ENCODE results near the gene ZNF263.
A peak's percentile ranks its signal among the peaks of the same experiment; 100 is the strongest.
"Not testable (repeated sequence)": the region's sequence is repeated elsewhere in the genome, so short reads cannot be mapped to it uniquely, and the experiment has no call there.

Gene ZNF263

DNA sequence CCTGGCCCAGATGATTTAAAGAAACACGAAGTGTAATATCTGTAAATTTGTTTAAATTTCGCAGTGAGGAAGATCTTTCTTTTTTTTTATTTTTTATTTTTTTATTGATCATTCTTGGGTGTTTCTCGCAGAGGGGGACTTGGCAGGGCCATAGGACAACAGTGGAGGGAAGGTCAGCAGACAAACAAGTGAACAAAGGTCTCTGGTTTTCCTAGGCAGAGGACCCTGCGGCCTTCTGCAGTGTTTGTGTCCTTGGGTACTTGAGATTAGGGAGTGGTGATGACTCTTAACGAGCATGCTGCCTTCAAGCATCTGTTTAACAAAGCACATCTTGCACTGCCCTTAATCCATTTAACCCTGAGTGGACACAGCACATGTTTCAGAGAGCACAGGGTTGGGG is 12.6 kb upstream of the ZNF263 start:
- not testable (repeated sequence) for DNase-seq

DNA sequence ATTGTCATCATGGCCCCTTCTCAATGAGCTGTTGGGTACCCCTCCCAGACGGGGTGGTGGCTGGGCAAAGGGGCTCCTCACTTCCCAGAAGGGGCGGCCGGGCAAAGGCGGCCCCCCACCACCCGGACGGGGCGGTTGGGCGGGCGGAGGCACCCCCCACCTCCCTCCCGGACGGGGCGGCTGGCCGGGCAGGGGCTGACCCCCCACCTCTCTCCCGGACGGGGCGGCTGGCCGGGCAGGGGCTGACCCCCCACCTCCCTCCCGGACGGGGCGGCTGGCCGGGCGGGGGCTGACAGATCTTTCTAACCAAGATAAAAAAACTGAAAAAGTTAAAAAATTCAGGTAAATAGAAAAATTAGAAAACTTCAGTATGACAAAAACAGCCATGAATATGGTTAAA is 12.0 kb upstream of the ZNF263 start:
- DNase-seq = not testable (repeated sequence)

DNA sequence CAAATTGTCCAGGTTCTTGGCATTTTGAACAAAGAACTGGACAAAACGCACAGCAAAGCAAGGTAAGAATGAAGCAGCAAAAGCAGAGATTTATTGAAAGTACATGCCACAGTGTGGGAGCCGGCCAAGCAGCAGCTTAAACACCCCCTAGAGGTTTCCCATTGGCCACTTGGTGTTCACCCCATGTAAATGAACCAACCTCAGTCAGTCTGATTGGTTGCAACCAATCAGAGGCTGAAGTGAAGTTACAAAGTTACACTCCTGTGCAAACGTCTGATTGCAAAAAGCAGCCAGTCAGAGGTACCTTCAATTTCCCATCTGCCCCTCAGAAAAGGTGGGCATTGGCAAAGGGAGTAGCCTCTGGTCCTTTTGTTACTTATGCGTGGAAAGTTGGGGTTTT is 8.8 kb upstream of the ZNF263 start:
- DNase-seq = no peak

- no peak for DNase-seq
These were observed 8.3 kb upstream of the ZNF263 start for GRCh38 chr16:3274947-3275346.

DNA sequence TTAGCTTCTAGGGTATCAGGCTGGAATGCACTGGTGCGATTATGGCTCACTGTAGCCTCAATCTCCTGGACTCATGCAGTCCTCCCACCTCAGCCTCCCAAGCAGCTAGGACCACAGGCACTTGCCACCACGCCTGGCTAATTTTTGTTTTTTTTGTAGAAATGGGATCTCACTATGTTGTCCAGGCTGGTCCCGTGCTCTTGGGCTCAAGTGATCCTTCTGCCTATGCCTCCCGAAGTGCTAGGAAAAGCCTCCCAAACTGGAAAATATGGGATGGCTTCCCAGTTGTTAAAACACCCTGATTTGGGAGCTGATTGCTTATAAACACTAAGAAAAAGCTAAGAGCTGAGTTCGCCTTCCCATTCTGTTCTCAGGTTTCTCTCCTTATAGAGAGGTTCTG is 6.6 kb upstream of the ZNF263 start:
- no peak for DNase-seq

DNA sequence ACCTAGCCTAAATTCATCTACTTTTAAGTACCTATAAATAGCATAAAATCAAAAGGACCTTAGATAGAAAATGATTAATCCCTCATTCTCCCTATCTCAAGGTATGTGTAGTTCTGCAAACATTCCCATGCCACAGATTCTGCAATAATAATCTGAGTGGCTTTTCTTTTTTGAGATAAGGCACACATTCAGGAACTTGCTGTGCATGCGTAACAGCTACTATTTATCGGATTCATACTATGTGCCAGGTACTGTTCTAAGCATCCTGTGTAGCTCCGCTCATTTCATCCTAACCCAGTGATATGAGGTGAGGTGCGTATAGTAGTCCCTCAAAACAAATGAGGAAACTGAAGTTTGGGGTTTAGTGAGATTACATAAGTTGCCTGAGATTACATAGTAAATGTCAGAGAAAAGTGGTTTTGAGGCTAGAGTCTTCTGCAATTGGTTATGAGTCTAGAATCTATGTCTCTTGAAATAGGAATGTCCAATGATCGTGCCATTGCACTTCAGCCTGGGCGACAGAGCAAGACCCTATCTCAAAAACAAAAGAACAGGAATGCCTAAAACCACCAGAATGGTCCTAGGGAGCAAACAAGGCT is 2.0 kb upstream of the ZNF263 start:
- no peak for DNase-seq

DNA sequence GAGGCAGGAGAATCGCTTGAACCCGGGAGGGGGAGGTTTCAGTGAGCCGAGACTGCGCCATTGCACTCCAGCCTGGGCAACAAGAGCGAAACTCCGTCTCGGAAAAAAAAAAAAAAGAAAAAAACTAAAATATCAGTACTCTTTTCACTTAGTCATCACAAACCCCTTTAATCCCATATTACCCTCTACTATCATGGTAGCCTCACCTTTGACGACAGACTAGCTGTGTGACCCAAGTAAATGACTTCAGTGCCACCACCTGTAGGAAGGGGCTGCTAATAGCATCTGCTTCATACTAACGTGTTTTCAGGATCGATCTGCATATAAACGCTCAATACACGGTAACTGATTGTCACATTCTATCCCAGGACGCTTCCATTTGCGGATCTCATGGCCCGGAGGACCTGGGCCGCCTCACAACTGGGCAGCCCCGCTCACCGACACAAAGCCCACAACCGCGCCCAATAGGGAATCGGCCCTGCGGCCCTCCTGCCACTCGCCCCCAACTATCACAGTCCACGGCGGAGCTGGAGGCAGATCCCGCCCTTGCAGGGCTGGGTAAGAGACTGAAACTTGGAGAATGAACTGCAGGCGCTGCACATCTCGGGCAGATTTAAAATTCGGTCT is 1.1 kb upstream of the ZNF263 start:
- DNase-seq = peak in 1 of 2 experiments; percentile 90

DNA sequence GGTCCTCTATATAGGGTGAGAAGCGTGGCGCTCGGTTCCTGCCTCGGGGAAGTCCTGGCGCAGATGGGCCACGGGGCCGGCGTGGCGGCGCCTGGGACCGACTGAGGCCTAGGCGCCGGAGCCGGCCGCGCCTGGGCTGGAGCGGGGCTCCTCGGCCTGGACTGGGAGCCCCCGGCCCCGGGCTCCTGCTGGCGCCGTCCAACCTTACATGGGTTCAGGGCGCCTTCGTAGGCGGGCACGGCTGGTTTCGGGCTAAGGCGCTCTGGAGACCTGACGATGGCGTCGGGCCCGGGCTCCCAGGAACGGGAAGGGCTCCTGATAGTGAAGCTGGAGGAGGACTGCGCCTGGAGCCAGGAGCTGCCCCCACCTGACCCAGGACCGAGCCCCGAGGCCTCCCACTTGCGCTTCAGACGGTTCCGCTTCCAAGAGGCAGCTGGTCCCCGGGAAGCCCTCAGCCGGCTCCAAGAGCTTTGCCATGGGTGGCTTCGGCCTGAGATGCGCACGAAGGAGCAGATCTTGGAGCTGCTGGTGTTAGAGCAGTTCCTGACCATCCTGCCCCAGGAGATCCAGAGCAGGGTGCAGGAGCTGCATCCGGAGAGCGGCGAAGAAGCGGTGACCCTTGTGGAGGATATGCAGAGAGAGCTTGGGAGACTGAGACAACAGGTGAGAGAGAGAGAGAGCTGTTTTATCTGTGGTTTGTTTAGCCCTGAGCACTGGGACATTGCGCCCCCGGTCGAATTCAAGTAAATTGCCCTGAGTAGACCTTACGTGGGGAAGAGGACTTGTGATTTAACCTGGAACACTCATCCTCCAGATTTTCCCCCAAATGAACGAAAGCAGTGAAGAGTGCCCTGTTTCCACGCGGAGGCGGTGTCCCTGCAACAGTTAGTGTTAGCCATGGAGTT is 504 bp downstream of the ZNF263 start:
- no peak for DNase-seq

DNA sequence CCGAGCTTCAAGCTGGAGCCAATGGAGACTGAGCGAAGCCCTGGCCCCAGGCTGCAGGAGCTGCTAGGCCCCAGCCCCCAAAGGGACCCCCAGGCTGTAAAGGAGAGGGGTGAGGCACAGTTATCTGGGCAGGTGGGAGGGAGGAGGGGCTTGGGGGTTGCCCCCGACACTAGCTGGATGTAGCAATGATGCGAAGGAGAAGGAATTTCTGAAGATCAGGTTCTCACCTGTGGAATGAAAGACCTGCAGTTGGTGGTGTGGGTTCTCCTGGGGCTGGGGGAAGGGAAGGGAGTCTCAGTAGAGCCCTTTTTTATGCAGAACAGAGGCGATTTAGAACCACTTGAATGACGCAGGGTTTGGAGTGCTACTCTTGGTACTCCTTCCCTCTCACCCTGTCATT is 1.8 kb downstream of the ZNF263 start:
- DNase-seq = no peak

DNA sequence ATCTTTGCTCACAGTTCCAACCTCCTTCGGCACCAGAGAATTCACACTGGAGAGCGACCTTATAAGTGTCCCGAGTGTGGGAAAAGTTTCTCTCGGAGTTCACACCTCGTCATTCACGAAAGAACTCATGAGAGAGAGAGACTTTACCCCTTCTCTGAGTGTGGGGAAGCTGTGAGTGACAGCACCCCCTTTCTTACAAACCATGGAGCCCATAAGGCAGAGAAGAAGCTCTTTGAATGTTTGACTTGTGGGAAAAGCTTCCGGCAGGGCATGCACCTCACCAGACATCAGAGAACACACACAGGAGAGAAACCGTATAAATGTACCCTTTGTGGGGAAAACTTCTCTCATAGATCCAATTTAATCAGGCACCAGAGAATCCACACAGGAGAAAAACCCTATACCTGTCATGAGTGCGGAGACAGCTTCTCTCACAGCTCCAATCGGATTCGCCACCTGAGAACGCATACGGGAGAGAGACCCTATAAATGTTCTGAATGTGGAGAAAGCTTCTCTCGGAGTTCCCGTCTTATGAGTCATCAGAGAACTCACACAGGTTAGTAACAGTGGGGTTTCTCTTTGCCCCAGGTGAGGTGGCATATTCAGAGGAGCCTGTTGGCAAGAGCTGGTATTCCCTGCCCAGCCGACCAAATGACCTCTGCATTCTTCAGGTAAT is 6.8 kb downstream of the ZNF263 start:
- no peak for DNase-seq

- no peak for DNase-seq
These were observed 9.3 kb downstream of the ZNF263 start for GRCh38 chr16:3292604-3293003.

DNA sequence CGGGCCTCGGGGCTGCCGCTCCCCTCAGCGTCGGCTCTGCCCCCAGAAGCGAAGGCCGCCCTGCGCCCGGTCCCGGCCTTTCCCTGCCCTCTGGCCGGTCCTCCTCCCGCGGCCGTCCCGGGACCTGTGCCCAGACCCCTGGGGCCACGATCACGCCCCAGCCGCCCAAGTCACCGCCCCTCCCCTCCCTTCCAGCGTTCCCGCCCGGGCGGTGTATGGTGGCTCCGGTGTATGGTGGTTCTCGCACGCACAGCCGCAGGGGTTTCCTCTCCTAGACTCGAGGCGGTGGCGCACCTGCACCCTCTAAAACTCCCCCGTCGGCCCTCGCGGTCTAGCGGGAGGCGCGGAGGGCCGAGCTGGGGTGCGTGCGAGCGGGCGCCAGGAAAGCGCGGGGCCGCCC is 11.9 kb downstream of the ZNF263 start:
- no peak for DNase-seq

GRCh38 chr16:3295783-3296182 is 12.5 kb downstream of the ZNF263 start:
- DNase-seq = no peak

DNA sequence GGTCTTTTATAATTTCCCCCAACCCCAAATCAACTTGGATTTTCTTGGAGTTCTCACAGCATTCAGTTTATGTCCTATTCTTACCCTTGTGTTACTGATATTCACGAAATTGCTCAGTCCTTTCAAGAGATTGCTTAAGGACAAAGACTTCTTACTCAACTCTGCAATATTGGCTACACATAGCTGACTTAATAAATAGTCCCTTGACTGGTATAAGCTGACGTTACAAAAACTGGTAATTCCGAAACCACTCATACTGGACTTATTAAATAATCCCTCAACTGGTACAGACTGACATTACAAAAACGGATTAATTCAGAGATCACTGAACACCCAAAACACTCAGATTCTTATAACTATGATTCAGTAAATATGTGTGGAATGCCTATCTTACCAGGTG is 21.1 kb downstream of the ZNF263 start:
- no peak for DNase-seq

GRCh38 chr16:3305109-3306068 is 22.1 kb downstream of the ZNF263 start, which contains the start of the genes TIGD7 and ZNF75A:
TIGD7 (minus strand) TSS chr16:3305430; CDS start chr16:3300614, 4,816 bp downstream.
ZNF75A (plus strand) TSS chr16:3305497; CDS start chr16:3308429, 2,932 bp downstream.
- peak; percentile 47 to 58 for DNase-seq

GRCh38 chr16:3306078-3306477 is 22.8 kb downstream of the ZNF263 start:
- DNase-seq = no peak

DNA sequence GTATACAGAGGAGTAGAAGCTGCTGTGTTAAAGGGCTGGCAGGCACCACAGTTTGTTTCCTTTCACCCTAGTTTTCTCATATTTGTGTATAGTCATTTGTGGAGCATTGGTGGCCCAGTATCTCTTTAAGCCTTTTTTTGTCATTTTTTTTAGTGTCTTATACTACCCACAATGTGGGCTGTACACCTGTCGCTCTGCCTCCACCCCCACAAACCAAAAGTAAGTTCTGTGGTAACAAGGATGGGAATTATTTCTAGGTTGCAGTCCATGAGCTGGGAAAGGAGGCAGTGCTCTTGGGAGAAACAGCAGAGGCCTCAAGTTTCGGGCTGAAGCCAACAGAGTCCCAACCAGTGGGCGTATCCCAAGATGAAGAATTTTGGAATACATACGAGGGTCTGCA is 28.2 kb downstream of the ZNF263 start:
- DNase-seq = no peak

GRCh38 chr16:3317315-3317999 is 34.2 kb downstream of the ZNF263 start:
- no peak for DNase-seq

- DNase-seq = no peak
These were observed 38.5 kb downstream of the ZNF263 start for GRCh38 chr16:3321816-3322215.

GRCh38 chr16:3327514-3327913 is 44.2 kb downstream of the ZNF263 start:
- no peak for DNase-seq

GRCh38 chr16:3328104-3328503 is 44.8 kb downstream of the ZNF263 start:
- no peak for DNase-seq

Measured in NCI-H187 (cell line).